AG04450 (cell line): ENCODE measurements around the gene FHAD1. TPM values are rescaled to one million over a fixed set of nuclear protein-coding genes. Genes with fewer than 3 reads are reported as not detected.

Experiments used
- CTCF ChIA-PET: fragments of 300-600, 350-600 bp; formaldehyde crosslinking; extraction: SDS; loops from one replicate; lab custom pipeline; 2022; ENCODE audit warnings: antibody characterized with exemption, inconsistent platforms; lab: Charles Lee
- POLR2A ChIA-PET: fragments of 350-600 bp; formaldehyde crosslinking; extraction: SDS; loops from one replicate; lab custom pipeline; 2021; ENCODE audit warnings: antibody characterized with exemption, inconsistent platforms; lab: Yijun Ruan, JAX
- DNase-seq: peaks from one replicate; pipeline ENCODE4 v3.0.0-alpha.2; 2011; ENCODE audit warnings: low read depth, low spot score
- H3K27ac ChIP-seq: one replicate; pipeline ENCODE4 v1.5.1; 2012; ENCODE audit warnings: low read depth, low read length, control low read depth
- H3K27me3 ChIP-seq: one replicate; pipeline ENCODE4 v1.6.0; 2012; ENCODE audit warnings: low read length; ENCODE audit not compliant: control insufficient read depth, insufficient read depth
- H3K4me3 ChIP-seq: 2 replicates; pipeline ENCODE4 v1.5.1; 2011; ENCODE audit warnings: mild to moderate bottlenecking, low read depth, low read length, control low read depth
- H3K9me3 ChIP-seq: 2 replicates; pipeline ENCODE4 v1.5.1; 2012; ENCODE audit warnings: low read length; ENCODE audit not compliant: control insufficient read depth, insufficient read depth
- CTCF ChIP-seq: IDR thresholded peaks from 2 replicates; pipeline ENCODE4 v1.5.1; 2011; ENCODE audit warnings: low read depth, low read length, control low read depth, inconsistent platforms
- polyA plus RNA-seq: library from polyadenylated mRNA; depleted of rRNA; stranded (reverse); fragments of >200 nt; gene quantifications from 2 replicates; pipeline ENCODE4 v1.2.3, GENCODE V29; 2011

The FHAD1 gene
- polyA plus RNA-seq, 1 experiment = 0.36 TPM

GRCh38 chr1:15331180-15331579 is 84.2 kb downstream of the FHAD1 start:
- H3K27me3 ChIP-seq = no peaks in the 10 kb centered on the region
- no peak overlapping the region for H3K27ac ChIP-seq
- no peak for DNase-seq
- TF ChIP-seq CTCF = no peak
- CTCF ChIA-PET = interaction anchor here (1.4 to 4.9 kb wide), 2 partner anchors 8 to 100 kb away, joined by 3 to 49 read pairs; no protein-coding TSS in a partner anchor
- POLR2A ChIA-PET = no interaction called here
- H3K4me3 ChIP-seq = no peak overlapping the region
- H3K9me3 ChIP-seq = no peaks in the 10 kb centered on the region

GRCh38 chr1:15331734-15332133 is 84.7 kb downstream of the FHAD1 start:
- CTCF ChIA-PET = interaction anchor here (4.9 kb wide), 1 partner anchor 8 kb away, joined by 49 read pairs; no protein-coding TSS in a partner anchor

GRCh38 chr1:15332525-15332924 is 85.5 kb downstream of the FHAD1 start:
- ChIA-PET POLR2A (no interaction called here), CTCF (interaction anchor here (0.6 to 4.9 kb wide), 2 partner anchors 9 to 99 kb away, joined by 3 to 49 read pairs; no protein-coding TSS in a partner anchor)
- no peaks in the 10 kb centered on the region for H3K27me3 ChIP-seq
- no peak overlapping the region for H3K27ac ChIP-seq
- H3K4me3 ChIP-seq = no peak overlapping the region
- no peak for DNase-seq
- no peak for TF ChIP-seq CTCF
- H3K9me3 ChIP-seq = no peaks in the 10 kb centered on the region

More at GRCh38 chr1:15331734-15332133, 84.7 kb downstream of the FHAD1 start:
- DNase-seq = no peak
- Histone ChIP-seq H3K27me3 (no peaks in the 10 kb centered on the region), H3K27ac (no peak overlapping the region), H3K4me3 (no peak overlapping the region), H3K9me3 (no peaks in the 10 kb centered on the region)
- no peak for TF ChIP-seq CTCF
- POLR2A ChIA-PET = no interaction called here

GRCh38 chr1:15332952-15333715 is 86.1 kb downstream of the FHAD1 start:
- Histone ChIP-seq H3K9me3 (peaks cover under 1% of the 10 kb centered on the region; the same call in 1 of the 2 replicates), H3K27ac (no peak overlapping the region), H3K27me3 (no peaks in the 10 kb centered on the region), H3K4me3 (no peak overlapping the region)
- TF ChIP-seq CTCF = no peak
- DNase-seq = no peak
- POLR2A ChIA-PET = no interaction called here
- CTCF ChIA-PET = interaction anchor here (4.9 kb wide), 1 partner anchor 9 kb away, joined by 49 read pairs; no protein-coding TSS in a partner anchor

GRCh38 chr1:15334995-15335394 is 88.0 kb downstream of the FHAD1 start:
- Histone ChIP-seq H3K27me3 (no peaks in the 10 kb centered on the region), H3K4me3 (no peak overlapping the region), H3K9me3 (peaks cover 6% of the 10 kb centered on the region), H3K27ac (no peak overlapping the region)
- TF ChIP-seq CTCF = no peak
- no peak for DNase-seq
- ChIA-PET POLR2A (no interaction called here), CTCF (interaction anchor here (4.9 kb wide), 1 partner anchor 11 kb away, joined by 49 read pairs; no protein-coding TSS in a partner anchor)
